ENCODE measurements around the gene KRT79.

DNA sequence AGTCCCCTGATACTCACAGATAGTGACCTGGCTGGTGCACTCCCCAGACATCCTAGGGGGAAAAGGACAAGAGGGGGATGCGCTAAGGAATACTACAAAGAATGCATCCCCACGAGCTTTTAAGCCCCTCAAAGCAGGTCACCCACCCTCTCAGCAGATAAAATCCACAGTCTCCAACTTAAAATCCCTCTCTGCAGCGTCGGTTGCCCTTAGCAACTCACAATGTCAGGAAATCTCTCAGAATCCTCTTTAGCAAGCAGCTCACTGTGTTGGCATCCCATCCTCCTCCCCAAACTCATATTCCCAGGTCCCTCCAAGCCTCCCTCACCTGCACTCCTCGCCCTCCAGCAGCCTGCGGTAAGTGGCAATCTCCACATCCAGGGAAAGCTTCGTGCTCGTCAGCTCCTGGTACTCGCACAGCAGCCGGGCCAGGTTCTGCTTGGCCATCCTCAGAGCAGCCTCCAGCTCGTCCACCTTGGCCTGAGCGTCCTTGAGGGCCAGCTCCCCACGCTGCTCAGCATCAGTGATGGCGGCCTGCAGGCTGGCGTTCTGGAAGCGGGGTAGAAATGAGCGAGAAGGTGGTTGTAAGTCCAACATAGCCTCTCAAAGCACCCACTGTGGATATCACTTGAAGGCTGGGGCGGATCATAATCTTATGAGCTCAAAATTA, 5.5 kb upstream of the KRT79 start:
- TF ChIP-seq, protein P1, sequence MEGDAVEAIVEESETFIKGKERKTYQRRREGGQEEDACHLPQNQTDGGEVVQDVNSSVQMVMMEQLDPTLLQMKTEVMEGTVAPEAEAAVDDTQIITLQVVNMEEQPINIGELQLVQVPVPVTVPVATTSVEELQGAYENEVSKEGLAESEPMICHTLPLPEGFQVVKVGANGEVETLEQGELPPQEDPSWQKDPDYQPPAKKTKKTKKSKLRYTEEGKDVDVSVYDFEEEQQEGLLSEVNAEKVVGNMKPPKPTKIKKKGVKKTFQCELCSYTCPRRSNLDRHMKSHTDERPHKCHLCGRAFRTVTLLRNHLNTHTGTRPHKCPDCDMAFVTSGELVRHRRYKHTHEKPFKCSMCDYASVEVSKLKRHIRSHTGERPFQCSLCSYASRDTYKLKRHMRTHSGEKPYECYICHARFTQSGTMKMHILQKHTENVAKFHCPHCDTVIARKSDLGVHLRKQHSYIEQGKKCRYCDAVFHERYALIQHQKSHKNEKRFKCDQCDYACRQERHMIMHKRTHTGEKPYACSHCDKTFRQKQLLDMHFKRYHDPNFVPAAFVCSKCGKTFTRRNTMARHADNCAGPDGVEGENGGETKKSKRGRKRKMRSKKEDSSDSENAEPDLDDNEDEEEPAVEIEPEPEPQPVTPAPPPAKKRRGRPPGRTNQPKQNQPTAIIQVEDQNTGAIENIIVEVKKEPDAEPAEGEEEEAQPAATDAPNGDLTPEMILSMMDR (IDR thresholded peaks at IDR 0.05), result no peak
- TF ChIP-seq POLR2AphosphoS5 (IDR thresholded peaks at IDR 0.05; ENCODE audit: insufficient read depth in 1 of 2, low read depth in 1 of 2), result no peak

Data from vagina (tissue), 2 donors.